Heart right ventricle (tissue), 16 donors: ENCODE measurements around the gene LDLRAP1. TPM values are rescaled to one million over a fixed set of nuclear protein-coding genes. Genes with fewer than 3 reads are reported as not detected.
"Not testable (repeated sequence)": the region's sequence is repeated elsewhere in the genome, so short reads cannot be mapped to it uniquely, and the experiment has no call there.

Experiments used
- ATAC-seq, 8 donors: fragments of 200-7000 bp; cut with Tn5 transposase; one replicate each; pipeline ENCODE4 v1.9.1; 2020; ENCODE audit warnings: mild to moderate bottlenecking in 8 of 8, moderate library complexity in 8 of 8, moderate number of reproducible peaks in 1 of 8
- DNase-seq, 2 donors: peaks; one replicate each; pipeline ENCODE4 v3.0.0-alpha.2; 2020
- H3K27ac ChIP-seq, 10 donors: fragments of 200-600 bp; sonication (generic) in 2 of 10; one replicate each; pipeline versions ENCODE4 v1.5.0 to v1.8.0; 2020 to 2022; ENCODE audit warnings: mild to moderate bottlenecking in 3 of 10
- H3K27me3 ChIP-seq, 7 donors: fragments of 200-600 bp; one replicate each; pipeline ENCODE4 v1.8.0; 2021 to 2022; ENCODE audit warnings: mild to moderate bottlenecking in 2 of 7
- H3K36me3 ChIP-seq, 9 donors: fragments of 200-600 bp; sonication (generic) in 1 of 9; one replicate each; pipeline versions ENCODE4 v1.5.0 to v1.8.0; 2020 to 2022; ENCODE audit warnings: mild to moderate bottlenecking in 2 of 9
- H3K4me1 ChIP-seq, 9 donors: fragments of 200-600 bp; sonication (generic) in 1 of 9; one replicate each; pipeline versions ENCODE4 v1.5.0 to v1.8.0; 2020 to 2022; ENCODE audit warnings: mild to moderate bottlenecking in 4 of 9
- H3K4me3 ChIP-seq, 10 donors: fragments of 200-600 bp; sonication (generic) in 2 of 10; one replicate each; pipeline versions ENCODE4 v1.5.0 to v1.8.0; 2020 to 2022; ENCODE audit warnings: mild to moderate bottlenecking in 7 of 10, moderate library complexity in 2 of 10
- H3K9me3 ChIP-seq, 11 donors: fragments of 200-600 bp in 10 of 11; sonication (generic) in 2 of 11; one replicate each; pipeline versions ENCODE4 v1.5.0 to v1.8.0; 2013 to 2022; ENCODE audit warnings: mild to moderate bottlenecking in 2 of 11, control low read depth in 1 of 11, moderate library complexity in 1 of 11
- CTCF ChIP-seq, 9 donors: fragments of 200-600 bp; sonication (generic) in 2 of 9; IDR thresholded peaks; one replicate each; pipeline versions ENCODE4 v1.5.0 to v1.8.0; 2021 to 2022; ENCODE audit warnings: antibody characterized with exemption in 9 of 9, mild to moderate bottlenecking in 5 of 9, moderate library complexity in 1 of 9
- WGBS, 2 donors: extraction: QIAGEN DNeasy Blood & Tissue Kit; methylation state at CpG; one replicate each; pipeline ENCODE4 v1.1.7; 2013; ENCODE audit warnings: inconsistent platforms in 1 of 2; 5-methylcytosine and 5-hydroxymethylcytosine counted together
- intact Hi-C, 10 donors: fragments of 100-400 bp; cut with DNase I; formaldehyde crosslinking; loops; one replicate each; pipeline versions ENCODE4 v1.11.1 to v1.14.2; 2022
- polyA plus RNA-seq, 2 donors: library from polyadenylated mRNA; stranded (reverse); fragments of 200-250 nt; gene quantifications; one replicate each; pipeline ENCODE4 v1.2.3, GENCODE V29; 2013
- total RNA-seq, 10 donors: library from RNA; stranded (reverse); fragmentation: NEBNext Ultra II Directional in 3 of 10; extraction: Animal tissue kit (Norgen Biotek cat#: 25700) in 3 of 10; gene quantifications; one replicate each; pipeline versions ENCODE4 v1.2.1 to v1.2.4, GENCODE V29; 2021 to 2023
- donor health status: Arrhythmogenic right ventricular cardiomyopathy.
- donor health status: ischemic (EF 13 %, LVEDD 7.1; RV severe dilation, severe dysfunction).
- donor health status: healthy with polysubstance abuse.
- donor health status: DM: no; HTN: yes; CAD: no.
- donor health status: DM: no; HTN: no; CAD: no.
- donor health status: ischemic (EF 25% LVEDD 6.9; RV normal size, moderate dysfunction).
- donor health status: ischemic (EF 25% LVEDD 5.7; RV mildly dilated, moderate dysfunction).
- donor health status: healthy.
- donor health status: DM: yes; HTN: yes; CAD: no.
- donor health status: Ischemic cardiomyopathy.
- donor health status: ischemic (EF 35%, LVEDD 5.7; RV mildly dilated, moderate dysfunction).
- donor health status: nonischemic (EF 11% LVEDD 7.7; RV severe dilation, severe dysfunction).
- donor health status: DM: yes; HTN: yes; CAD: no.
- donor health status: PGD.
- donor health status: ischemic (EF 29% LVEDD 5.4; RV normal size, mild dysfunction).
- donor health status: nonischemic (EF 23%, LVEDD 6.1; RV moderate dilation, normal function).

The LDLRAP1 gene
- total and polyA plus RNA-seq, 12 donors: 8.5 to 16.1 (median 10.3) TPM

- no peaks in the 10 kb centered on the region for H3K27me3 ChIP-seq
- DNase-seq (no peak), ATAC-seq (no peak)
- intact Hi-C loops: no loop called here
- no peaks in the 10 kb centered on the region for H3K36me3 ChIP-seq
- TF ChIP-seq CTCF (IDR thresholded peaks at IDR 0.05): no peak
- 90 to 94% methylated on average over 8 of the region's 8 CpGs for WGBS, 2 donors
- H3K27ac ChIP-seq: no peak overlapping the region
- H3K4me3 ChIP-seq: no peak overlapping the region
- H3K9me3 ChIP-seq: no peaks in the 10 kb centered on the region
- peaks cover 0 to 14% (median 9%) of the 10 kb centered on the region in 9 donors for H3K4me1 ChIP-seq
These were observed 43.9 kb downstream of the LDLRAP1 start for GRCh38 chr1:25587290-25587689.

- H3K27me3 ChIP-seq, DNase-seq, H3K9me3 ChIP-seq, H3K27ac ChIP-seq, ATAC-seq, intact Hi-C loops, H3K36me3 ChIP-seq, H3K4me3 ChIP-seq: not testable (repeated sequence)
- peaks cover 0 to 14% (median 9%) of the 10 kb centered on the region in 9 donors for H3K4me1 ChIP-seq
- 81 to 84% methylated on average over 7 of the region's 7 CpGs for WGBS, 2 donors
These were observed 44.8 kb downstream of the LDLRAP1 start for GRCh38 chr1:25588224-25588623.

GRCh38 chr1:25588786-25589185 is 45.4 kb downstream of the LDLRAP1 start:
- H3K36me3 ChIP-seq, ATAC-seq, H3K27ac ChIP-seq, H3K4me3 ChIP-seq, H3K9me3 ChIP-seq, H3K27me3 ChIP-seq, DNase-seq, intact Hi-C loops: not testable (repeated sequence)
- H3K4me1 ChIP-seq: peaks cover 0 to 14% (median 9%) of the 10 kb centered on the region in 9 donors
- 96 to 97% methylated on average over 13 of the region's 13 CpGs for WGBS, 2 donors

- H3K36me3 ChIP-seq: no peaks in the 10 kb centered on the region
- H3K9me3 ChIP-seq: no peaks in the 10 kb centered on the region
- no peak overlapping the region for H3K27ac ChIP-seq
- H3K4me3 ChIP-seq: no peak overlapping the region
- 57 to 61% methylated on average over 8 of the region's 8 CpGs for WGBS, 2 donors
- peak in 6 of 8 donors; percentile 61 to 86 (median 68) for ATAC-seq
- peak; percentile 36 to 38 for DNase-seq
- H3K27me3 ChIP-seq: no peaks in the 10 kb centered on the region
- intact Hi-C loops: no loop called here
- peak in 5 of 9 donors; percentile 20 to 40 (median 25) for TF ChIP-seq CTCF (IDR thresholded peaks at IDR 0.05)
- peaks cover 0 to 14% (median 9%) of the 10 kb centered on the region in 9 donors for H3K4me1 ChIP-seq
These were observed 46.9 kb downstream of the LDLRAP1 start for GRCh38 chr1:25590096-25590824.

GRCh38 chr1:25593861-25594260 is 50.5 kb downstream of the LDLRAP1 start:
- WGBS, 2 donors: 75 to 80% methylated on average over 2 of the region's 2 CpGs
- Histone ChIP-seq H3K36me3 (no peaks in the 10 kb centered on the region), H3K4me3 (no peak overlapping the region), H3K27me3 (no peaks in the 10 kb centered on the region), H3K9me3 (peaks cover 0 to 6% (median 0%) of the 10 kb centered on the region in 11 donors), H3K4me1 (peaks cover 0 to 14% (median 9%) of the 10 kb centered on the region in 9 donors), H3K27ac (no peak overlapping the region)
- intact Hi-C loops: no loop called here
- DNase-seq (no peak), ATAC-seq (no peak)
- no peak for TF ChIP-seq CTCF (IDR thresholded peaks at IDR 0.05)
